ENCODE data around the gene PGLYRP3. TPM values are rescaled to one million over a fixed set of nuclear protein-coding genes. Genes with fewer than 3 reads are reported as not detected.

The PGLYRP3 gene
- total RNA-seq, 2 donors from 2014 or later: not detected

GRCh38 chr1:153360190-153360589 is 47.4 kb upstream of the PGLYRP3 start:
- no peaks in the 10 kb centered on the region for H3K9me3 ChIP-seq
- no peaks in the 10 kb centered on the region for H3K4me1 ChIP-seq
- ATAC-seq (no peak), DNase-seq (no peak)
- H3K27ac ChIP-seq: no peak overlapping the region
- intact Hi-C loops (cut with DNase I): no loop called here
- WGBS, 2 donors: 78 to 81% methylated on average over 2 of the region's 2 CpGs
- no peak for TF ChIP-seq CTCF (IDR thresholded peaks at IDR 0.05)
- TF ChIP-seq POLR2A (IDR thresholded peaks at IDR 0.05): no peak
- no peaks in the 10 kb centered on the region for H3K27me3 ChIP-seq
- no peaks in the 10 kb centered on the region for H3K36me3 ChIP-seq (replicated peaks in 1 of 2; ENCODE audit: insufficient read depth in 1 of 2, low read depth in 2 of 2)
- H3K4me3 ChIP-seq: no peak overlapping the region

- no peak for DNase-seq
- Histone ChIP-seq H3K4me3 (no peak overlapping the region), H3K27me3 (no peaks in the 10 kb centered on the region), H3K36me3 (replicated peaks in 1 of 2; ENCODE audit: insufficient read depth in 1 of 2, low read depth in 2 of 2) (no peaks in the 10 kb centered on the region), H3K9me3 (no peaks in the 10 kb centered on the region), H3K27ac (no peak overlapping the region), H3K4me1 (no peaks in the 10 kb centered on the region)
- no peak for TF ChIP-seq CTCF (IDR thresholded peaks at IDR 0.05)
- TF ChIP-seq POLR2A (IDR thresholded peaks at IDR 0.05): no peak
- WGBS, 2 donors: 82 to 84% methylated on average over 6 of the region's 6 CpGs
- intact Hi-C loops (cut with DNase I): loop anchor here (5.0 kb wide), 1 partner anchor 138 kb away; no protein-coding TSS in a partner anchor
- ATAC-seq: no peak
These were observed 46.5 kb upstream of the PGLYRP3 start for GRCh38 chr1:153359241-153359640.

GRCh38 chr1:153358691-153358975 is 45.9 kb upstream of the PGLYRP3 start:
- intact Hi-C loops (cut with DNase I): loop anchor here (5.0 kb wide), 1 partner anchor 139 kb away; no protein-coding TSS in a partner anchor
- no peaks in the 10 kb centered on the region for H3K27me3 ChIP-seq
- H3K36me3 ChIP-seq (replicated peaks in 1 of 2; ENCODE audit: insufficient read depth in 1 of 2, low read depth in 2 of 2): no peaks in the 10 kb centered on the region
- no peak overlapping the region for H3K4me3 ChIP-seq
- TF ChIP-seq CTCF (IDR thresholded peaks at IDR 0.05) (no peak), POLR2A (IDR thresholded peaks at IDR 0.05) (no peak)
- ATAC-seq (no peak), DNase-seq (no peak)
- H3K4me1 ChIP-seq: no peaks in the 10 kb centered on the region
- WGBS, 2 donors: 73 to 76% methylated on average over 3 of the region's 3 CpGs
- no peaks in the 10 kb centered on the region for H3K9me3 ChIP-seq
- peak overlapping the region in 1 of 4 donors; percentile 54 for H3K27ac ChIP-seq

- H3K27me3 ChIP-seq: no peaks in the 10 kb centered on the region
- DNase-seq: no peak
- no peak within 1 kb of the TSS for H3K4me3 ChIP-seq
- intact Hi-C loops (cut with DNase I): loop anchor here (5.0 kb wide), 1 partner anchor 139 kb away; no protein-coding TSS in a partner anchor
- H3K9me3 ChIP-seq: no peaks in the 10 kb centered on the region
- no peaks in the 10 kb centered on the region for H3K36me3 ChIP-seq (replicated peaks in 1 of 2; ENCODE audit: insufficient read depth in 1 of 2, low read depth in 2 of 2)
- H3K4me1 ChIP-seq: no peaks in the 10 kb centered on the region
- WGBS, 2 donors: 55 to 61% methylated on average over 11 of the region's 11 CpGs
- TF ChIP-seq POLR2A (IDR thresholded peaks at IDR 0.05): peak in 1 of 3 donors; percentile 45
- no peak for TF ChIP-seq CTCF (IDR thresholded peaks at IDR 0.05)
- H3K27ac ChIP-seq: peak within 1 kb of the TSS in 1 of 4 donors; percentile 54
- ATAC-seq: no peak
These were observed 45.3 kb upstream of the PGLYRP3 start, which contains the start of gene S100A9 for GRCh38 chr1:153357853-153358690. S100A9 (plus strand) TSS chr1:153357854; CDS start chr1:153358284, 430 bp downstream.

Measured in body of pancreas (tissue), 4 donors.